22Rv1 (cell line): Measurements from ENCODE around the gene LIN28A.
"Not testable (repeated sequence)": the region's sequence is repeated elsewhere in the genome, so short reads cannot be mapped to it uniquely, and the experiment has no call there.

Source experiments
- H3K27ac ChIP-seq: fragments of 450-650 bp; 2 replicates; pipeline ENCODE4 v1.5.1; 2017
- CTCF ChIP-seq: fragments of 450-650 bp; IDR thresholded peaks from 2 replicates; pipeline ENCODE4 v1.5.1; 2017; ENCODE audit warnings: mild to moderate bottlenecking
- ZFX ChIP-seq: fragments of 450-650 bp; IDR thresholded peaks from 2 replicates; pipeline ENCODE4 v1.6.1; 2017; ENCODE audit warnings: antibody characterized with exemption, borderline replicate concordance

Gene LIN28A

GRCh38 chr1:26368006-26368405, 42.6 kb upstream of the LIN28A start:
- no peak overlapping the region for H3K27ac ChIP-seq
- TF ChIP-seq ZFX (no peak), CTCF (no peak)

- no peak overlapping the region for H3K27ac ChIP-seq
- no peak for TF ChIP-seq CTCF
- no peak for TF ChIP-seq ZFX
These were observed 42.1 kb upstream of the LIN28A start for GRCh38 chr1:26368486-26368885.

DNA sequence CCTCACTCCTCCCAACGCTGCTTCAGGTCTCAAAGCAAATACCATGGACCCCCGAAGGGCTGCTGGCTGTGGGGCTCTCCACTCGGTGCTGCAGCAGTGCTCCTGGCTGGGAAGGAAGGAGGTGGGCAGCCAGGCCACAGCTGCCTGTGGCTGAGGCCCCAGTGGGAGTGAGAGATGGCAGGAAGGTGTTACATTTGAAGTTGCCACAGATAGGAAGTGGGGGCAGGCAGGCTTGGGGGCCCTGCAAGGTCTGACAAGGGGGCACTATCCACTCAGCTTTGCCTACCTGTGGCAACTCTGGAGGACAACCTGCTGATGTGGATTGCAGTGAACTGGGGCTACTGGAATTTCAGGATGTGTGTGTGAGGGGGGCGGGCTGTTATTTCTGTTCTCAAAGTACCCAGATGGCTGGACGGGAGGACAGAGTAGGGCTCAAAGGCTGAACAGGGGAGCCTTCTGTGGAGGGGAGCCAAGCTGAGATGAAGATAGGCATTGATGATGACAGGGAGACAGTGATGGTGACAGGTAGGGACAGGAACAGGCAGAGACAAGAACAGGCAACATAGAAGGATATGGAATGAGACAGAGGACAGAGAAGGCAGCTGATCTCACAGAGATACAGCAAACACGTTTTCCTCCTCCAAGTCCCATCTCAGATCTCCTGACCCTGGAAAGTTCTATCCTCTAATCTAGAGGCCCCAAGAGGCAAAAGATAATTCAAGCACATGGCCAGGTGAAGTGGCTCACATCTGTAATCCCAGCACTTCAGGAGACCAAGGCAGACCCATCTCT, 39.8 kb upstream of the LIN28A start:
- H3K27ac ChIP-seq, result no peak overlapping the region
- TF ChIP-seq CTCF (no peak), ZFX (no peak)

DNA sequence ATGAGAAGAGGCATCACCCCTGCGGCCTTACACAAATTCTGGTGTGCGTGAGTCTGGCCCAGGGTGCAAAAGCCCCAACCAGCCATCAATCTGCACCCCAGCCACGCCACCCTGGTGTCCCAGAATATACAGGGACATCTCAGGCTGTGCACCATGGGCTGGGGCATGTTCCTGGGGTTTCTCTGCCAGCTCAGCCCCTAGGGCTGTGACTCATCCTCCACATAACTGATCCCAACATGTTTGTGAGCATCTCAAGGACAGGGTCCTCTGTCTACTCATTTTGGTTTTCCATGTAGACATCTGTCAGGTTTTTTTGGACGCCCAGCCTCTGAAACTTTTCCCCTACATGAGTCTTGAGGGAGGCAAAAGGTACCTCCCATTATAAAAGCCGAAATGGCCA, 38.6 kb upstream of the LIN28A start:
- H3K27ac ChIP-seq, result no peak overlapping the region
- TF ChIP-seq CTCF, result no peak
- no peak for TF ChIP-seq ZFX

- not testable (repeated sequence) for H3K27ac ChIP-seq
These were observed 38.0 kb upstream of the LIN28A start, which contains the start of gene ZNF683 for GRCh38 chr1:26372611-26373010. Gene ZNF683 (minus strand): TSS chr1:26372750. CDS start chr1:26368571, 4,179 bp downstream.

GRCh38 chr1:26373281-26373680, 37.3 kb upstream of the LIN28A start:
- no peak for TF ChIP-seq ZFX
- no peak for TF ChIP-seq CTCF
- H3K27ac ChIP-seq, result no peak overlapping the region

- H3K27ac ChIP-seq, result no peak overlapping the region
- TF ChIP-seq CTCF, result no peak
- no peak for TF ChIP-seq ZFX
These were observed 36.8 kb upstream of the LIN28A start for GRCh38 chr1:26373789-26374188.

- not testable (repeated sequence) for H3K27ac ChIP-seq
These were observed 36.3 kb upstream of the LIN28A start for GRCh38 chr1:26374361-26374760.
